NCI-H460 (cell line): ENCODE data around the gene MRTFA. TPM values are rescaled to one million over a fixed set of nuclear protein-coding genes. Genes with fewer than 3 reads are reported as not detected.

Source experiments
- DNase-seq: peaks from one replicate; pipeline ENCODE4 v3.0.0-alpha.2; 2016; ENCODE audit warnings: low read depth; ENCODE audit errors: extremely low read depth
- total RNA-seq: library from RNA; depleted of rRNA; stranded (reverse); fragments of >200 nt; shearing (Covaris generic); gene quantifications from 2 replicates; pipeline ENCODE4 v1.2.3, GENCODE V29; 2014

MRTFA gene
- total RNA-seq, 1 experiment from 2014 or later = 5.7 TPM

GRCh38 chr22:40436505-40437431 lies 199.8 kb downstream of the MRTFA start:
- peak; percentile 30 for DNase-seq

DNA sequence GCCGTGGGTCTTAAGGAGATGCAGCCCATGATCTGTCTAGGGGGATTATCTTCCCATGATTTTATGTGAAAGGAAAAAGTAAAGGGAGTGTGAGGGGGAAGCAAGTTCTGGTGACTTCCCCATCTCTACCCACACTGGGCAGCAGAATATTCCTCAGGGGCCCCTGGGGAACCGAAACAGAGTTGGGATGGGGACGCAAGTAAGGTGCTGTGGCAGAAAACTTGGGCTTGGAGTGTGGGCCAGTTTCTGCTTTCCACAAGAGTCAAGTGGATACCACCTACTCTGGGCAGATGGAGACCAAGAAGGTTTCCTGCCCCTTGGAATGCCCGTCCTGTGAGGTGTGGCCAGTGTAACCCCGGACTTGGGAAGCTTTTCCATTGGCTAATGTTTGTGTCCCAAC lies 201.8 kb downstream of the MRTFA start:
- DNase-seq = no peak

DNA sequence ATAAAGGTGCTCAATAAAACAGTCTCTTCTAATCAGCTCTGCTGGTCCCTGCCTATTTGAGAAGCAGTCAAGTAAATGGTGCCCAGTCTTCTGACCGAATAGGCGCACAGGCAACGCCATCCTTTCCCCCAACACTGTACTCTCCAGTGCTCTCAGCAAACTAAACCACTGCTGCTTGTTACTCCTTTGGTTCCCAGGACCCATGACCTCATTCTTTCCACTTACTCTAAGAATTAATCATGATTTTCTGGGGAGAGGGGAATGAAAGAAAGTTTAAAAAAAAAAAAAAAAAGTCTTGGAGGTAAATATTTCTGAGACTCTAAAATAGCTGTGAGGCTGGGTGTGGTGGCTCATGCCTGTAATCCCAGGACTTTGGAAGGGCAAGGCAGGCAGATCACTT lies 202.4 kb downstream of the MRTFA start:
- no peak for DNase-seq

- no peak for DNase-seq
Observed at GRCh38 chr22:40433416-40434090, 203.0 kb downstream of the MRTFA start.

GRCh38 chr22:40432625-40433024 lies 203.9 kb downstream of the MRTFA start:
- DNase-seq = no peak

DNA sequence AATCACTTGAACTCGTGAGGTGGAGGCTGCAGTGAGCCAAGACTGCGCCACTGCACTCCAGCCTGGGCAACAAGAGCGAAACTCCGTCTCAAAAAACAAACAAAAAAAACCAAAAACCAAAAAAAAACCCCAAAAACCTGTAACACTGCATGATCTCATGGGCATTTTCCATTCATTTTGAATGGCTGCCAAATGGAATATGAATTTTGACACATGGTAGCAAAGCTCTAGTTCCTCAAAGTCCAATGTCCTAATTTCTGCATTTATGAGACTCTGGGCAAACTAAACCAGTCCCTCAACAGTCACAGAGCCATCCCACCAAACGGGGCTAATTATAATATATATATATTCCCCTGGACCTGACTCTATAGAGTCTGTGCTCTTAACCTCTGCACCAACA lies 204.4 kb downstream of the MRTFA start:
- DNase-seq = no peak

DNA sequence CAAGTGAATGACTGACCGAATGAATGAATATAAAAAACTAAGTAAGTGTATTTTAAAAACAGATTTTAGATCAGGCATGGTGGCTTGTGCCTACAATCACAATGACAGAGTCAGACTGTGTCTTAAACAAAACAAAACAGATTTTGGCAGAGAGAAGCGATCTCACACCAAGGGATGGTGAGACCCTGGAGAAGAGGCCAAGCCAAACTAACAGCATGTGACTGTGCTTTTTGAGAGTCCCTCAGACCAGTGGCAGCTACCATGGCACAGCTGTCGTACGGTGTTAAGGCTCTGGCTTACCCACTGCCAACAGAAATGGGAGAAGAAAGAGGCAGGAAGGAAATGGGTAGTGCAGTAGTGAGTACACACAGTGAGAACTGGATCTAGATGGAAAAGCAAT lies 205.5 kb downstream of the MRTFA start:
- no peak for DNase-seq

DNA sequence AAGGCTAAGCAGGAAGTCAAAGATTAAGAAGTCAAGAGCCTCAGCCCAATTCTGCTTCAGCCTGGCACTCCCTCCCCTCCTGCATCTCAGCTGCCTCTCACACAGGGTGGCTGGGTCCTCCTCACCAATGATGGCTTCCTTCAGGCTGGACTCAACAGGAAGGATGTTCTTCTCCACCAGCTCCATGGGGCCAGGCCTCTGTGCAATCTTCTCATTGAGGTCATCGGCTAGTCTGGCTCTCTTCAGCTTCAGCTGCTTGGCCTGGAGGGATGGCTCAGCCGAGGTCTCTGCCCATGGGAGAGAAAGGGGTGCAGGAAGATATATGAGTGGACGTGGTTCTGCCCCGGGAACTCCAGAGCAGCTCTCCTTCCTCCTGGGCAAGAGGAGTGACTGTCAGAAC lies 207.0 kb downstream of the MRTFA start:
- no peak for DNase-seq

GRCh38 chr22:40428796-40429195 lies 207.7 kb downstream of the MRTFA start:
- no peak for DNase-seq

- DNase-seq = no peak
Observed at GRCh38 chr22:40426594-40427333, 209.8 kb downstream of the MRTFA start.

DNA sequence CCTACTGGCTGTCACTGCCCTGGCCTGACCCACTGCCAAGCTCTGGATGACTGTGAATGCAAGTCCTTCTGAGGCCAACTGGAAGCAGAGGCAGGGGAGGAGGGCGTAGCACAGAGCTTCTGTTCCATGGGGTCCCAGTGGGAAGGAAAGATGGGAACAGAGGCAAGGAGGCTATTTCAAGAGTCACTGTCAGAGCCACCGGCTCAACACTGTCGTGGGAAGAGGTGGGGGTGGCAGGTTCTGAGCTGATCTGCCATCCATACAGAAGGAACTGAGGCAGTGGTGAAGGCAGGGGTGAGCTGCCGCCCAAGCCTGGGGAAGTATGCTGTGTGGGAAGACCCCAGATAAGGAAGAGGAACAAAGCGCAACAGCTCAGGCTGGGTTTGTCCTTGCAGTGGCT lies 211.4 kb downstream of the MRTFA start:
- no peak for DNase-seq

- no peak for DNase-seq
Observed at GRCh38 chr22:40423882-40424640, 212.5 kb downstream of the MRTFA start.

DNA sequence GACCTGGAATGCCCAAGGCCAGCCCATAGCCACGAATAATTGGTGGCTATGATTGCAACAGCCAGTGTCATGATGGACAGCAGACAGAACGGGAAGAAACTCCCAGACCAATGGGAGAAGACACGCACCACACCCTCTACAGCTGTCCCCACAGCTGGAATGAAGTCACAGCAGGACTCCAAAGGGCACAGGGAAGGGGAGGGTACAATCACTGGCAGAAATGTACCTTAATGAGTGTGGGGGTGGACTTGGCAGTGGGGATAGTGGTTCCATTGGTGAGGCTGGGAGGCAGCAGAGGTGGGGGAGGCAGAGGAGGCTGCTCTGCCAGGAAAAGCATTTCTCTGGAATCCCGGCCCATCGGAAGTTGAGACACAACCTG lies 213.2 kb downstream of the MRTFA start:
- DNase-seq = no peak

DNA sequence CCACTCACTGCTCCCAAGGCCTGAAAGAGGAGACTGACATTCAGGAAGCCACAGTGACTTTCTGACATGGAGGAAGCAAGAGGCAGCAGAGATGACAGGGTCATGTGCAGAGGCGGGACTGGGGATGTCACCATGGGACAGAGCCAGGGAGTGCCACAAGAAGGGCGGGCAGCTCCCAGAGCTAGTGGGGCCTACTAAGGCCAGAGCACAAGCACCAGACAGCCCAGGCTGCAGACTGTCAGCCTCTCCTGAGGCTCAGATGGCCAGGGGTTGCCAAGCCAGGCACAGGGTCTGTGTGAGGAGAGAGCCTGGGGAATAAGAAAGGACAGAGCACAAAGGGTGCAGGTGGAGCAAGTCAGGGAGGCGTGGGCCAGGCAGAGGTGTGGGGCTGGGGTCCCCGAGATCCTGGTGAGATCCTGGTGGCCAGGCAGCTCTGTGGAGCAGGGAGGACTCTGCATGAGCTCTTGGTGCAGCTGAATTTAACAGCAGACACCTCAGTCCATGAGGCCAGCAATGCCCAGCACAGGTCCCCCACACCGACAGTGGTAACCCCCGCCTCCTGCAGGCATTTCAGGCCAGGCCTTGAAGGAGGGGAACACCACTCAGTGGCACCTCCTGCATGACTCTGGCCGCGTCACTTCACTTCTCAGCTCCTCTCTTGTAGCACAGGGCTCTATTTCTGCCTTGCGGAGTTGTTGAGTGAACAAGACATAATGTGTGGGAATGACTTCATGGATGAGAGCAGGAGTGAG lies 213.8 kb downstream of the MRTFA start:
- no peak for DNase-seq

GRCh38 chr22:40421941-40422340 lies 214.6 kb downstream of the MRTFA start:
- no peak for DNase-seq

DNA sequence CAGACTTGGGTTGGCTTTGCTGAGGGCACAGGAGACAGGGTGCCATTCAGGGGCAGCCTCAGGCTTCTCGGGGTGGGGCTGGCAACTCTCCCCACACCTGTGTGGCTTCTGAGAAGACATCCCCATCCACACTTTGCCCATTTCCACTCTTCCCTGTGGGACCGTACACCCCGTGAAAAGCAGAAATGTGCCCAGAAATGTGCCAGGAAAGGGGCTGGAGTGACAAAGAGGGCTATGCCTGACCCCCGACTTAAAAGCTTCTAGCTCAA lies 215.5 kb downstream of the MRTFA start:
- DNase-seq = no peak

GRCh38 chr22:40420341-40421081 lies 216.0 kb downstream of the MRTFA start:
- no peak for DNase-seq

- DNase-seq = no peak
Observed at GRCh38 chr22:40419718-40420117, 216.8 kb downstream of the MRTFA start.

- no peak for DNase-seq
Observed at GRCh38 chr22:40418366-40419201, 217.9 kb downstream of the MRTFA start.
